WI38 (cell line): ENCODE data around the gene HOPX.

Experiments used
- H3K4me3 ChIP-seq: 2 replicates; pipeline ENCODE4 v1.5.1; 2011; ENCODE audit warnings: low read depth, mild to moderate bottlenecking, control low read depth, low read length
- CTCF ChIP-seq: IDR thresholded peaks from 2 replicates; pipeline ENCODE4 v1.5.1; 2012; ENCODE audit warnings: low read depth, mild to moderate bottlenecking, control low read depth, low read length

Gene HOPX

GRCh38 chr4:56705966-56706365, 24.9 kb upstream of the HOPX start:
- H3K4me3 ChIP-seq, result no peak overlapping the region
- TF ChIP-seq CTCF, result no peak

- TF ChIP-seq CTCF, result no peak
- H3K4me3 ChIP-seq, result no peak overlapping the region
Observed at GRCh38 chr4:56705334-56705733, 24.2 kb upstream of the HOPX start.

GRCh38 chr4:56704089-56704871, 23.2 kb upstream of the HOPX start:
- no peak for TF ChIP-seq CTCF

DNA sequence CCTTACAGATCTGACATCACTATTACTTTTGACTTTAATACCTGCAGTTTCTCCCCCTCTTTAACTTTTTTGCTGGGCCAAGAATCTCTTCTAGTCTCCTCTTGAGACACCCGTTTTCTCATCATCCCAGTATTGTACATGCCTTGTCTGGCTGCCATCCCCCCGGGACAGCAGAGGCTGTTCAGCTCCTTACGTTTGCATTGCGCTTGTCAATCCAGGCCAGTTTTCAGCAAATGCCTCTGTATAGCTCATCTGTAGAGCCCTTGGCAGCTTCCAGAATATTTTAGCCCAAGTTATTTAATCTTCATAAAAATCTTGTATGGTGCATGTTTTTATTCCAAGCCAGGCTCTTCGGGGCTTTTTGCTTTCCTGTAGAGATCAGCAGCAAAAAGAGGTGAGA, 22.3 kb upstream of the HOPX start:
- H3K4me3 ChIP-seq, result no peak overlapping the region
- no peak for TF ChIP-seq CTCF

More at GRCh38 chr4:56704089-56704871, 23.2 kb upstream of the HOPX start:
- no peak overlapping the region for H3K4me3 ChIP-seq

- H3K4me3 ChIP-seq, result no peak overlapping the region
- TF ChIP-seq CTCF, result no peak
Observed at GRCh38 chr4:56701644-56702043, 20.5 kb upstream of the HOPX start.

GRCh38 chr4:56701161-56701480, 20.0 kb upstream of the HOPX start:
- TF ChIP-seq CTCF, result no peak
- H3K4me3 ChIP-seq, result no peak overlapping the region

DNA sequence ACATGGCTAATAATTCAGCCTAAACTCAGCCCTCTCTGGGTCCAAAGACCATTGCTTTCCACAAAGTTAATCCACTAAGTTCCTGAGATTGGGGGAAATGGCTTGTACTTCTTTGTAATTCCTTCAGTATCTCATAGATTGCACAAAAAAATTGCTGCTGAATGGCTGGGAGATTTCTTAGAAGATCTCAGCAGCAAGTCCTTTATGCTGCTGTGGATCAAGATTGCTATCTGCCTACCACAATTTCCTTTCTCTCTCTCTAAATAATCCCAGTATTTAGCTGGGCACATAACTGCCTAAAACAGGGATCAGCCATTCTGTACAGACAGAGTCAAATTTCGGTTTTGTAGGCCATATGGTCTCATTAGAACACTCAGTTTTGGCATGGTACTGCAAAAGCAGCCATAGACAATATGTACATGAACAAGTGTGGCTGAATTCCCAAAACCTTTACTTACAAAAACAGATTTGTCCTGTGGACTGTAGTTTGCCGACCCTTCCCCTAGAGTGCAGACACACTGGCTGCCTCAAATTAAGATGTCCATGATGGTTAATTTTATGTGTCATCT, 18.5 kb upstream of the HOPX start:
- no peak for TF ChIP-seq CTCF
- no peak overlapping the region for H3K4me3 ChIP-seq
